Measurements from ENCODE around the gene CIAPIN1.
"Not testable (repeated sequence)": the region's sequence is repeated elsewhere in the genome, so short reads cannot be mapped to it uniquely, and the experiment has no call there.

Gene CIAPIN1

GRCh38 chr16:57440551-57440950, 6.6 kb downstream of the CIAPIN1 start:
- not testable (repeated sequence) for DNase-seq (ENCODE audit: low spot score)

GRCh38 chr16:57439947-57440346, 7.2 kb downstream of the CIAPIN1 start:
- DNase-seq (ENCODE audit: low spot score) = not testable (repeated sequence)

GRCh38 chr16:57435838-57436237, 11.3 kb downstream of the CIAPIN1 start:
- no peak for DNase-seq (ENCODE audit: low spot score)

GRCh38 chr16:57434003-57434402, 13.2 kb downstream of the CIAPIN1 start:
- no peak for DNase-seq (ENCODE audit: low spot score)

GRCh38 chr16:57432989-57433388, 14.2 kb downstream of the CIAPIN1 start:
- no peak for DNase-seq (ENCODE audit: low spot score)

GRCh38 chr16:57432505-57432904, 14.7 kb downstream of the CIAPIN1 start:
- no peak for DNase-seq (ENCODE audit: low spot score)

- no peak for DNase-seq (ENCODE audit: low spot score)
These were observed 16.2 kb downstream of the CIAPIN1 start for GRCh38 chr16:57430955-57431354.

- DNase-seq (ENCODE audit: low spot score) = no peak
These were observed 19.4 kb downstream of the CIAPIN1 start for GRCh38 chr16:57427824-57428223.

- DNase-seq (ENCODE audit: low spot score) = no peak
These were observed 19.9 kb downstream of the CIAPIN1 start for GRCh38 chr16:57427307-57427706.

- no peak for DNase-seq (ENCODE audit: low spot score)
These were observed 20.8 kb downstream of the CIAPIN1 start for GRCh38 chr16:57426356-57426755.

- DNase-seq (ENCODE audit: low spot score) = no peak
These were observed 22.6 kb downstream of the CIAPIN1 start for GRCh38 chr16:57424583-57424982.

GRCh38 chr16:57423152-57423551, 24.0 kb downstream of the CIAPIN1 start:
- DNase-seq (ENCODE audit: low spot score) = no peak

GRCh38 chr16:57422026-57422944, 24.9 kb downstream of the CIAPIN1 start:
- DNase-seq (ENCODE audit: low spot score) = no peak

- DNase-seq (ENCODE audit: low spot score) = no peak
These were observed 27.7 kb downstream of the CIAPIN1 start for GRCh38 chr16:57419506-57419905.

- DNase-seq (ENCODE audit: low spot score) = no peak
These were observed 31.1 kb downstream of the CIAPIN1 start for GRCh38 chr16:57416084-57416483.

GRCh38 chr16:57413733-57414132, 33.5 kb downstream of the CIAPIN1 start:
- no peak for DNase-seq (ENCODE audit: low spot score)

GRCh38 chr16:57413301-57413730, 33.9 kb downstream of the CIAPIN1 start:
- peak; percentile 83 for DNase-seq (ENCODE audit: low spot score)

GRCh38 chr16:57412584-57412983, 34.6 kb downstream of the CIAPIN1 start:
- no peak for DNase-seq (ENCODE audit: low spot score)

- DNase-seq (ENCODE audit: low spot score) = no peak
These were observed 35.7 kb downstream of the CIAPIN1 start for GRCh38 chr16:57411362-57411976.

- no peak for DNase-seq (ENCODE audit: low spot score)
These were observed 37.2 kb downstream of the CIAPIN1 start for GRCh38 chr16:57409870-57410587.

GRCh38 chr16:57409065-57409464, 38.1 kb downstream of the CIAPIN1 start:
- no peak for DNase-seq (ENCODE audit: low spot score)

- no peak for DNase-seq (ENCODE audit: low spot score)
These were observed 39.4 kb downstream of the CIAPIN1 start for GRCh38 chr16:57407521-57408353.

All from germinal center (tissue), 1 donor.